Transverse colon (tissue), 4 donors: ENCODE results near the gene TBR1.

Experiments used
- CTCF ChIP-seq, 5 experiments: fragments of 200-600 bp in 3 of 5; fragments of 450-650 bp in 2 of 5; sonication (generic) in 3 of 5; IDR thresholded peaks; 1 replicate in 2 of 5; 2 replicates in 3 of 5; pipeline ENCODE4 v1.5.1; 2016 to 2017; ENCODE audit warnings: antibody characterized with exemption in 5 of 5, inconsistent platforms in 3 of 5, mild to moderate bottlenecking in 2 of 5, moderate library complexity in 1 of 5
- EP300 ChIP-seq: sonication (generic); formaldehyde crosslinking; IDR thresholded peaks from one replicate; pipeline ENCODE4 v1.6.1; 2017; ENCODE audit warnings: antibody characterized with exemption, low read depth
- POLR2A ChIP-seq: fragments of 450-650 bp; IDR thresholded peaks from one replicate; pipeline ENCODE4 v1.6.1; 2016; ENCODE audit warnings: antibody characterized with exemption, mild to moderate bottlenecking, moderate library complexity
- POLR2AphosphoS5 ChIP-seq, 3 donors: sonication (generic); formaldehyde crosslinking; IDR thresholded peaks; one replicate each; pipeline ENCODE4 v1.6.1; 2016; ENCODE audit warnings: antibody characterized with exemption in 3 of 3

GRCh38 chr2:161430386-161430785 is 14.3 kb downstream of the TBR1 start:
- TF ChIP-seq CTCF (IDR thresholded peaks at IDR 0.05), result no peak
- TF ChIP-seq POLR2AphosphoS5 (IDR thresholded peaks at IDR 0.05), result no peak
- no peak for TF ChIP-seq POLR2A
- TF ChIP-seq EP300, result no peak
